MM.1S (cell line): Measurements from ENCODE around the gene ZHX3.

Source experiments
- EZH2 ChIP-seq: fragments of 300-600 bp; sonication (generic); optimal IDR thresholded peaks from 2 replicates; pipeline ENCODE3; 2017; ENCODE audit warnings: low read depth, mild to moderate bottlenecking, antibody characterized with exemption, low read length, mixed read lengths
- TF ChIP-seq, protein P1 (sequence below): fragments of 300-600 bp; sonication (generic); IDR thresholded peaks from 2 replicates; pipeline ENCODE4 v1.5.1; 2016; ENCODE audit warnings: antibody characterized with exemption, low read length, mixed read lengths

DNA sequence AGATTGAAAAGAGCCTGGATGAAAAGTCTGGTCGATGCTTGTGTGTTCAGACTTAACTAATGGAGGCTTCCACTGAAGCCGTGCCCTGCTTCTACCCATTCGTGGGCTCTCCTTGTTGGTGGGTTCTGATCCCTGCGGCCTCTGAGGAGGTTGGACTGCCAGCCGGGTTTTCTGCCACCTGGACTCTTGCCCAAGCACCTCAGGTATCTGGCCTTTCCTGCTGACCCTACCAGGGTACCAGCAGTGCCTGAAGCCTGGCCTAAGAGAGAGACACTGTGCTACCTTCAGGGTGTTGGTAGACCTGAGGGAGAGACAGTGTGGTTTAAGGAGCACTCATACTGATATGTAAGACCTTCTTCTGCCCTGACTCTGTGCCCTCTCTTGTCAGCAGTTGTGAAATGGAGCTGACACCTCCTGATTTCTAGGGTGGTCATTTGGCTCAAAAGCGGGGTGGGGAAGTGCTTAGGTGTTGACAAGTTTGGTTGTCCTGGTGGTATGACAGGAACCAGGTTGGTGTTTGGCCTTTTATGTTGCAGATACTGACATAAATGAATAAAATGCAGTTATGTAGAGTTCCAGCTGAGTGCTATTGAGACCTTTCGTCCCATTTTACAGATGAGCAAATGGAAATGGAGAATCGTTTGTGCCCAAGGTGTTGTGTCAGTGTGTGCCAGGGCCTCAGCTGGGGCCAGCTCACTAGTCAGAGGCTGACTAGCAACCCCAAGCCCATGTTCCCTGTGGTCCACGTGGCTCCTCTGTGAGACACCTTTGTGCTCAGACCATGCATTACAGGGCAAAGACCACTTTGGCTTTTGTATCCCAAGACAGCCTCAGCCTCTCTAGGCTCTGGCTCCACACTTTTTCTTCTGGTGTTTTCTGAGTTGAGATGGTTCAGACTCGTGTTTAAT is 177.1 kb downstream of the ZHX3 start:
- TF ChIP-seq, protein P1, sequence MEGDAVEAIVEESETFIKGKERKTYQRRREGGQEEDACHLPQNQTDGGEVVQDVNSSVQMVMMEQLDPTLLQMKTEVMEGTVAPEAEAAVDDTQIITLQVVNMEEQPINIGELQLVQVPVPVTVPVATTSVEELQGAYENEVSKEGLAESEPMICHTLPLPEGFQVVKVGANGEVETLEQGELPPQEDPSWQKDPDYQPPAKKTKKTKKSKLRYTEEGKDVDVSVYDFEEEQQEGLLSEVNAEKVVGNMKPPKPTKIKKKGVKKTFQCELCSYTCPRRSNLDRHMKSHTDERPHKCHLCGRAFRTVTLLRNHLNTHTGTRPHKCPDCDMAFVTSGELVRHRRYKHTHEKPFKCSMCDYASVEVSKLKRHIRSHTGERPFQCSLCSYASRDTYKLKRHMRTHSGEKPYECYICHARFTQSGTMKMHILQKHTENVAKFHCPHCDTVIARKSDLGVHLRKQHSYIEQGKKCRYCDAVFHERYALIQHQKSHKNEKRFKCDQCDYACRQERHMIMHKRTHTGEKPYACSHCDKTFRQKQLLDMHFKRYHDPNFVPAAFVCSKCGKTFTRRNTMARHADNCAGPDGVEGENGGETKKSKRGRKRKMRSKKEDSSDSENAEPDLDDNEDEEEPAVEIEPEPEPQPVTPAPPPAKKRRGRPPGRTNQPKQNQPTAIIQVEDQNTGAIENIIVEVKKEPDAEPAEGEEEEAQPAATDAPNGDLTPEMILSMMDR: no peak
- TF ChIP-seq EZH2: no peak
